ENCODE data around the gene PLA2R1.

Gene PLA2R1

GRCh38 chr2:159897720-159898119 lies 164.7 kb downstream of the PLA2R1 start:
- in situ Hi-C loops (cut with MboI; ENCODE audit: low sequenced_read_pairs): no loop called here

- in situ Hi-C loops (cut with MboI; ENCODE audit: low sequenced_read_pairs): no loop called here
These were observed 165.3 kb downstream of the PLA2R1 start for GRCh38 chr2:159897081-159897480.

GRCh38 chr2:159895258-159896065 lies 167.0 kb downstream of the PLA2R1 start:
- in situ Hi-C loops (cut with MboI; ENCODE audit: low sequenced_read_pairs): no loop called here

GRCh38 chr2:159894145-159894838 lies 168.1 kb downstream of the PLA2R1 start:
- in situ Hi-C loops (cut with MboI; ENCODE audit: low sequenced_read_pairs): no loop called here

GRCh38 chr2:159892990-159893810 lies 169.2 kb downstream of the PLA2R1 start:
- in situ Hi-C loops (cut with MboI; ENCODE audit: low sequenced_read_pairs): no loop called here

- in situ Hi-C loops (cut with MboI; ENCODE audit: low sequenced_read_pairs): no loop called here
These were observed 170.3 kb downstream of the PLA2R1 start for GRCh38 chr2:159891917-159892730.

- in situ Hi-C loops (cut with MboI; ENCODE audit: low sequenced_read_pairs): no loop called here
These were observed 171.2 kb downstream of the PLA2R1 start for GRCh38 chr2:159891267-159891588.

GRCh38 chr2:159890551-159891266 lies 171.7 kb downstream of the PLA2R1 start:
- in situ Hi-C loops (cut with MboI; ENCODE audit: low sequenced_read_pairs): no loop called here

GRCh38 chr2:159882130-159882745 lies 180.2 kb downstream of the PLA2R1 start:
- in situ Hi-C loops (cut with MboI; ENCODE audit: low sequenced_read_pairs): no loop called here

Data from hTERT RPE-1 (cell line).